ENCODE data around the gene ZDHHC1.

DNA sequence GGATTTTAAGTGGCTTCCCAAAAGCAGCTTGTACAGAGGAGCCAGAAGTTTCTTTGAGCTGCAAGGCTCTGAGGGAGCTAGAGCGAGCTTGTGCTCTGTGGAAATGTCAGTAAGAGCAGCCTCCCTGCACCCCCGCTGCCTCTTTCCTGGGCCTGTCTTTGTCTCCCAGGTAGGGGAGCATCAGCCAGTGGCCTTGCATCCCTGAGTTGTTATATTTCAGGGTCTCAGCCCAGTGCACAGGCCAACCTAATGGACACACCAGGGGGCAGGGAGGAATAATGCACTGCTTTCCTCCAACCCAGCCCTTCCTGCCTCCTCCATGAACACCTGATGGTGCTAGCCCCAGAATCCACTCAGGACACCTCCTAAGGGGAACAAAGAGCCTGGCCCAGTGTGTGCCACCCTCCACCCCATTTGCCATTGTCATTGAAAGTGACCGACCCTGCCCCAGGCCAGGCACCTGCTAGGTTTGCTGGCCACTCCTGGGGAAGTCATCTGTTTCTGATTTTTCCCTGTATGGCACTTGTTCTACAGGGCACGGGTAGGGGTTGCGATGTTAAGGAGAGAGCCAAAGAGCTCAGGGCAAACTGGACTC lies 29.3 kb downstream of the ZDHHC1 start:
- TF ChIP-seq, protein P1, sequence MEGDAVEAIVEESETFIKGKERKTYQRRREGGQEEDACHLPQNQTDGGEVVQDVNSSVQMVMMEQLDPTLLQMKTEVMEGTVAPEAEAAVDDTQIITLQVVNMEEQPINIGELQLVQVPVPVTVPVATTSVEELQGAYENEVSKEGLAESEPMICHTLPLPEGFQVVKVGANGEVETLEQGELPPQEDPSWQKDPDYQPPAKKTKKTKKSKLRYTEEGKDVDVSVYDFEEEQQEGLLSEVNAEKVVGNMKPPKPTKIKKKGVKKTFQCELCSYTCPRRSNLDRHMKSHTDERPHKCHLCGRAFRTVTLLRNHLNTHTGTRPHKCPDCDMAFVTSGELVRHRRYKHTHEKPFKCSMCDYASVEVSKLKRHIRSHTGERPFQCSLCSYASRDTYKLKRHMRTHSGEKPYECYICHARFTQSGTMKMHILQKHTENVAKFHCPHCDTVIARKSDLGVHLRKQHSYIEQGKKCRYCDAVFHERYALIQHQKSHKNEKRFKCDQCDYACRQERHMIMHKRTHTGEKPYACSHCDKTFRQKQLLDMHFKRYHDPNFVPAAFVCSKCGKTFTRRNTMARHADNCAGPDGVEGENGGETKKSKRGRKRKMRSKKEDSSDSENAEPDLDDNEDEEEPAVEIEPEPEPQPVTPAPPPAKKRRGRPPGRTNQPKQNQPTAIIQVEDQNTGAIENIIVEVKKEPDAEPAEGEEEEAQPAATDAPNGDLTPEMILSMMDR (IDR thresholded peaks at IDR 0.05), result no peak
- no peak for TF ChIP-seq POLR2A (IDR thresholded peaks at IDR 0.05)

Measured in thyroid gland (tissue), 4 donors.